SK-N-SH (cell line): ENCODE results near the gene SPEG. TPM values are rescaled to one million over a fixed set of nuclear protein-coding genes. Genes with fewer than 3 reads are reported as not detected.

ENCODE experiments used
- CTCF ChIA-PET: fragments of 300-600, 350-600 bp; formaldehyde crosslinking; extraction: SDS; loops from one replicate; lab custom pipeline; 2021; lab: Yijun Ruan, JAX
- POLR2A ChIA-PET: fragments of 350-600 bp; sonication (Branson Sonifier 250); formaldehyde crosslinking; extraction: SDS; loops from one replicate; lab custom pipeline; 2020; ENCODE audit warnings: antibody characterized with exemption, inconsistent platforms; lab: Yijun Ruan, JAX
- DNase-seq: peaks from one replicate; pipeline ENCODE4 v3.0.0; 2012
- H2AFZ ChIP-seq: fragments of 200-600 bp; sonication (generic); 2 replicates; pipeline ENCODE4 v1.8.1; 2016; ENCODE audit warnings: antibody characterized with exemption, mild to moderate bottlenecking, low read depth
- H3F3A ChIP-seq: fragments of 200-600 bp; sonication (generic); replicated peaks from 2 replicates; pipeline ENCODE3; 2016; ENCODE audit warnings: antibody characterized with exemption, mild to moderate bottlenecking; ENCODE audit not compliant: insufficient read depth
- H3K27ac ChIP-seq, 2 experiments: fragments of 200-500 bp in 1 of 2; fragments of 200-600 bp in 1 of 2; sonication (Bioruptor generic) in 1 of 2; sonication (generic), shearing (Covaris generic) in 1 of 2; 2 replicates each; pipeline versions ENCODE4 v1.5.1 to v1.6.1; 2014 to 2016; ENCODE audit warnings: low read depth in 2 of 2, inconsistent platforms in 1 of 2, low read length in 1 of 2, mild to moderate bottlenecking in 1 of 2, mixed read lengths in 1 of 2
- H3K27me3 ChIP-seq: fragments of 200-600 bp; sonication (generic), shearing (Covaris generic); 2 replicates; pipeline ENCODE4 v1.6.1; 2016; ENCODE audit warnings: mixed run types; ENCODE audit not compliant: insufficient read depth
- H3K36me3 ChIP-seq, 2 experiments: fragments of 200-500 bp in 1 of 2; fragments of 200-600 bp in 1 of 2; sonication (Bioruptor generic) in 1 of 2; sonication (generic) in 1 of 2; replicated peaks in 1 of 2; 2 replicates each; pipeline versions ENCODE3 to v1.5.1; 2014 to 2016; ENCODE audit warnings: low read length in 1 of 2, mild to moderate bottlenecking in 1 of 2; ENCODE audit not compliant: insufficient read depth in 2 of 2, control insufficient read depth in 1 of 2
- H3K4me1 ChIP-seq, 2 experiments: fragments of 200-500 bp in 1 of 2; fragments of 200-600 bp in 1 of 2; sonication (Bioruptor generic) in 1 of 2; sonication (generic), shearing (Covaris generic) in 1 of 2; 2 replicates each; pipeline versions ENCODE4 v1.5.1 to v1.6.1; 2014 to 2016; ENCODE audit warnings: low read depth in 1 of 2, low read length in 1 of 2, mixed run types in 1 of 2; ENCODE audit not compliant: insufficient read depth in 2 of 2, control insufficient read depth in 1 of 2
- H3K4me2 ChIP-seq: fragments of 200-600 bp; sonication (generic), shearing (Covaris generic); 2 replicates; pipeline ENCODE4 v1.6.1; 2017; ENCODE audit warnings: mixed run types
- H3K4me3 ChIP-seq, 2 experiments: fragments of 200-500 bp in 1 of 2; fragments of 200-600 bp in 1 of 2; sonication (Bioruptor generic) in 1 of 2; sonication (generic), shearing (Covaris generic) in 1 of 2; 2 replicates each; pipeline versions ENCODE4 v1.5.1 to v1.8.1; 2014 to 2016; ENCODE audit warnings: low read depth in 2 of 2, inconsistent platforms in 1 of 2, low read length in 1 of 2, mild to moderate bottlenecking in 1 of 2, mixed read lengths in 1 of 2, moderate library complexity in 1 of 2
- H3K79me2 ChIP-seq: fragments of 200-600 bp; sonication (generic); 2 replicates; pipeline ENCODE4 v1.8.1; 2017; ENCODE audit warnings: mild to moderate bottlenecking; ENCODE audit not compliant: insufficient read depth
- H3K9ac ChIP-seq: fragments of 200-600 bp; sonication (generic); 2 replicates; pipeline ENCODE4 v1.6.1; 2017; ENCODE audit warnings: mixed run types
- H3K9me2 ChIP-seq: fragments of 200-600 bp; sonication (generic); 2 replicates; pipeline ENCODE4 v1.6.1; 2017; ENCODE audit warnings: mixed run types
- H3K9me3 ChIP-seq: fragments of 200-600 bp; sonication (generic); 2 replicates; pipeline ENCODE4 v1.6.1; 2017; ENCODE audit warnings: mixed run types, mild to moderate bottlenecking, moderate library complexity
- H4K20me1 ChIP-seq: fragments of 200-600 bp; sonication (generic); 2 replicates; pipeline ENCODE4 v1.6.1; 2017; ENCODE audit warnings: mild to moderate bottlenecking, mixed run types; ENCODE audit not compliant: insufficient read depth
- CHD2 ChIP-seq: fragments of 150-350 bp; IDR thresholded peaks from 2 replicates; pipeline ENCODE4 v1.6.1; 2018; ENCODE audit warnings: low read length; ENCODE audit not compliant: partially characterized antibody
- ELF1 ChIP-seq: IDR thresholded peaks from 2 replicates; pipeline ENCODE4 v1.4.0; 2012
- EP300 ChIP-seq, 2 experiments: IDR thresholded peaks; 2 replicates each; pipeline versions ENCODE4 v1.4.0 to v1.6.1; 2012; ENCODE audit warnings: borderline replicate concordance in 1 of 2, low read depth in 1 of 2, low read length in 1 of 2
- FOSL2 ChIP-seq: IDR thresholded peaks from 2 replicates; pipeline ENCODE4 v1.4.0; 2012; ENCODE audit warnings: low read depth, mild to moderate bottlenecking, moderate library complexity, borderline replicate concordance
- FOXJ3 ChIP-seq: sonication (generic); formaldehyde crosslinking; IDR thresholded peaks from 2 replicates; pipeline ENCODE4 v1.5.1; 2020; ENCODE audit warnings: mild to moderate bottlenecking, missing genetic modification reagents
- GABPA ChIP-seq: IDR thresholded peaks from 2 replicates; pipeline ENCODE4 v1.4.0; 2012; ENCODE audit warnings: low read depth, mild to moderate bottlenecking
- GATA2 ChIP-seq: sonication (generic); formaldehyde crosslinking; IDR thresholded peaks from 2 replicates; pipeline ENCODE4 v1.5.0; 2020; ENCODE audit warnings: mild to moderate bottlenecking, missing genetic modification reagents
- MEF2A ChIP-seq: IDR thresholded peaks from 2 replicates; pipeline ENCODE4 v1.4.0; 2012; ENCODE audit warnings: low read depth, borderline replicate concordance
- NFIC ChIP-seq: IDR thresholded peaks from 2 replicates; pipeline ENCODE4 v1.4.0; 2012; ENCODE audit warnings: borderline replicate concordance
- POLR2AphosphoS5 ChIP-seq: IDR thresholded peaks from 2 replicates; pipeline ENCODE4 v1.6.1; 2012; ENCODE audit warnings: low read depth, low read length
- RCOR1 ChIP-seq: fragments of 150-350 bp; IDR thresholded peaks from 2 replicates; pipeline ENCODE4 v1.6.1; 2017; ENCODE audit warnings: antibody characterized with exemption, low read length
- REST ChIP-seq: IDR thresholded peaks from 2 replicates; pipeline ENCODE4 v1.6.1; 2012; ENCODE audit warnings: mild to moderate bottlenecking, low read depth, low read length, moderate library complexity
- SMC3 ChIP-seq: IDR thresholded peaks from 2 replicates; pipeline ENCODE4 v1.6.1; 2012; ENCODE audit warnings: low read depth, low read length, improper control_type of control experiment
- ZBTB33 ChIP-seq: IDR thresholded peaks from 2 replicates; pipeline ENCODE4 v1.4.0; 2012; ENCODE audit warnings: low read depth, borderline replicate concordance
- WGBS: methylation state at CpG from one replicate; pipeline ENCODE4 v1.1.6; 2017; ENCODE audit warnings: low lambda C conversion rate; 5-methylcytosine and 5-hydroxymethylcytosine counted together
- polyA plus RNA-seq, 3 experiments: library from polyadenylated mRNA; depleted of rRNA; stranded (reverse); fragments of >200 nt; gene quantifications; 2 replicates each; pipeline ENCODE4 v1.2.3, GENCODE V29; 2012
- TF ChIP-seq, protein P1 (sequence below): IDR thresholded peaks from 2 replicates; pipeline ENCODE4 v1.4.0; 2012; ENCODE audit warnings: low read depth
- TF ChIP-seq, protein P2 (sequence below): IDR thresholded peaks from 2 replicates; pipeline ENCODE4 v1.4.0; 2012; ENCODE audit warnings: low read depth, borderline replicate concordance

SPEG gene
- polyA plus RNA-seq, 1 of the 3 experiments (the other 2 are of a cell fraction): 107 TPM

DNA sequence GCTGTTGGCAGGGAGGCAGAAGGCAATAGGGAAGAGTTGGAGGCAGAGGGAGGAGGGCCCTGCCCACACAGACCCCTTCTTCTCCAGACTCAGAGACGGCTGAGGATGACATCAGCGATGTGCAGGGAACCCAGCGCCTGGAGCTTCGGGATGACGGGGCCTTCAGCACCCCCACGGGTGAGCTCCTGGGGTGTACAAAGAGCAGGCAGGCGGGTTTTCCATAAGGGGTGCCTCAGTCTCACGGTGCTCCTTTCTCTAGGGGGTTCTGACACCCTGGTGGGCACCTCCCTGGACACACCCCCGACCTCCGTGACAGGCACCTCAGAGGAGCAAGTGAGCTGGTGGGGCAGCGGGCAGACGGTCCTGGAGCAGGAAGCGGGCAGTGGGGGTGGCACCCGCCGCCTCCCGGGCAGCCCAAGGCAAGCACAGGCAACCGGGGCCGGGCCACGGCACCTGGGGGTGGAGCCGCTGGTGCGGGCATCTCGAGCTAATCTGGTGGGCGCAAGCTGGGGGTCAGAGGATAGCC is 10.0 kb downstream of the SPEG start:
- Histone ChIP-seq H3K27me3 (no peaks in the 10 kb centered on the region), H2AFZ (no peak overlapping the region), H3F3A (no peaks in the 10 kb centered on the region), H3K9me3 (no peaks in the 10 kb centered on the region), H3K79me2 (peaks cover 20% of the 10 kb centered on the region; the same call in 1 of the 2 replicates), H3K36me3 (peaks cover 11 to 20% of the 10 kb centered on the region in 2 experiments), H4K20me1 (no peaks in the 10 kb centered on the region), H3K4me2 (peak overlapping the region; percentile 96), H3K4me1 (peaks cover 45 to 47% of the 10 kb centered on the region in 2 experiments), H3K9me2 (no peaks in the 10 kb centered on the region), H3K4me3 (no peak overlapping the region), H3K27ac (peak overlapping the region; percentile 13 to 75; a peak in 2 of 4 replicates), H3K9ac (no peak overlapping the region)
- no peak for DNase-seq
- CTCF ChIA-PET: interaction anchor here (0.7 to 12.5 kb wide), 6 partner anchors 11 to 85 kb away, joined by 3 to 95 read pairs (median 20); no protein-coding TSS in a partner anchor
- POLR2A ChIA-PET: interaction anchor here (1.4 kb wide), 1 partner anchor 14 kb away, joined by 3 read pairs; no protein-coding TSS in a partner anchor
- 85% methylated on average over 8 of the region's 23 CpGs for WGBS
- TF ChIP-seq, protein P1, sequence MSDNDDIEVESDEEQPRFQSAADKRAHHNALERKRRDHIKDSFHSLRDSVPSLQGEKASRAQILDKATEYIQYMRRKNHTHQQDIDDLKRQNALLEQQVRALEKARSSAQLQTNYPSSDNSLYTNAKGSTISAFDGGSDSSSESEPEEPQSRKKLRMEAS: no peak
- TF ChIP-seq GATA2 (CRISPR knock-in tag): no peak
- no peak for TF ChIP-seq NFIC
- TF ChIP-seq MEF2A: no peak
- TF ChIP-seq ELF1: no peak
- TF ChIP-seq GABPA: no peak
- no peak for TF ChIP-seq POLR2AphosphoS5
- no peak for TF ChIP-seq RCOR1
- TF ChIP-seq REST: no peak
- no peak for TF ChIP-seq EP300 (IDR thresholded peaks at IDR 0.05; ENCODE audit: borderline replicate concordance in 1 of 2, low read depth in 1 of 2, low read length in 1 of 2)
- TF ChIP-seq SMC3: no peak
- TF ChIP-seq FOXJ3 (CRISPR knock-in tag): no peak
- TF ChIP-seq, protein P2, sequence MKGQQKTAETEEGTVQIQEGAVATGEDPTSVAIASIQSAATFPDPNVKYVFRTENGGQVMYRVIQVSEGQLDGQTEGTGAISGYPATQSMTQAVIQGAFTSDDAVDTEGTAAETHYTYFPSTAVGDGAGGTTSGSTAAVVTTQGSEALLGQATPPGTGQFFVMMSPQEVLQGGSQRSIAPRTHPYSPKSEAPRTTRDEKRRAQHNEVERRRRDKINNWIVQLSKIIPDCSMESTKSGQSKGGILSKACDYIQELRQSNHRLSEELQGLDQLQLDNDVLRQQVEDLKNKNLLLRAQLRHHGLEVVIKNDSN: no peak
- TF ChIP-seq FOSL2: no peak
- no peak for TF ChIP-seq ZBTB33
- no peak for TF ChIP-seq CHD2
